ENCODE measurements around the gene CCM2. TPM values are rescaled to one million over a fixed set of nuclear protein-coding genes. Genes with fewer than 3 reads are reported as not detected.

CCM2 gene
- polyA plus RNA-seq, 2 of the 4 experiments (the other 2 are of a cell fraction), result 18.9 to 34.6 TPM

DNA sequence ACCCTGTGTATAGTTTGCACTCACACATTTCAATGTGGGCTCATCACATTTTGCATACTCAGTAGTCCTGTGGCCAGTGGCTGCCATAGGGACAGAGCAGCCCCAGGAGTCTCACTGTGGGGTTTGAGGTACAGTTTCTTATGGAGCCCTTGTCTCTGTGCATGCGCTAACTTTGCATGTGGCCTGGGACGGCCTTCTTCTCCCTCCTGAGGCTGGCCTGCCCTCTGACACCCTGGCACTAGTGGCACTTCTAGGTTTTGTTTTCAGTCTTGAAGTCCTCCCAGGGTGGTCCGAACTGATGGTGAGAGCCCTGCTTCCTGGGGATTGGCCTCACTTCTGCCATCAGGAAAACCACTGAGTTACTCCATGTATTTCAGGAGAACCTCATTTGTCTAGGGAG is 67.6 kb downstream of the CCM2 start:
- no peak for ATAC-seq
- TF ChIP-seq SMC3 (IDR thresholded peaks at IDR 0.05) (no peak), CHD2 (IDR thresholded peaks at IDR 0.05; ENCODE audit: low read length, partially characterized antibody) (no peak)
- TF ChIP-seq, protein P1, sequence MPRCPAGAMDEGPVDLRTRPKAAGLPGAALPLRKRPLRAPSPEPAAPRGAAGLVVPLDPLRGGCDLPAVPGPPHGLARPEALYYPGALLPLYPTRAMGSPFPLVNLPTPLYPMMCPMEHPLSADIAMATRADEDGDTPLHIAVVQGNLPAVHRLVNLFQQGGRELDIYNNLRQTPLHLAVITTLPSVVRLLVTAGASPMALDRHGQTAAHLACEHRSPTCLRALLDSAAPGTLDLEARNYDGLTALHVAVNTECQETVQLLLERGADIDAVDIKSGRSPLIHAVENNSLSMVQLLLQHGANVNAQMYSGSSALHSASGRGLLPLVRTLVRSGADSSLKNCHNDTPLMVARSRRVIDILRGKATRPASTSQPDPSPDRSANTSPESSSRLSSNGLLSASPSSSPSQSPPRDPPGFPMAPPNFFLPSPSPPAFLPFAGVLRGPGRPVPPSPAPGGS (IDR thresholded peaks at IDR 0.05), result no peak
- no peaks in the 10 kb centered on the region for H3K4me1 ChIP-seq
- no peak overlapping the region for H3K4me2 ChIP-seq
- H3K9me3 ChIP-seq, result no peaks in the 10 kb centered on the region
- H3K27ac ChIP-seq, result no peak overlapping the region
- POLR2A ChIA-PET, result no interaction called here
- 97% methylated on average over 3 of the region's 3 CpGs for WGBS (ENCODE audit: missing lambda C conversion rate)
- no peak overlapping the region for H3K4me3 ChIP-seq
- FAIRE-seq, result no peak
- CTCF ChIA-PET, result no interaction called here
- DNase-seq (ENCODE audit: low read depth in 1 of 2, low spot score in 1 of 2), result no peak

DNA sequence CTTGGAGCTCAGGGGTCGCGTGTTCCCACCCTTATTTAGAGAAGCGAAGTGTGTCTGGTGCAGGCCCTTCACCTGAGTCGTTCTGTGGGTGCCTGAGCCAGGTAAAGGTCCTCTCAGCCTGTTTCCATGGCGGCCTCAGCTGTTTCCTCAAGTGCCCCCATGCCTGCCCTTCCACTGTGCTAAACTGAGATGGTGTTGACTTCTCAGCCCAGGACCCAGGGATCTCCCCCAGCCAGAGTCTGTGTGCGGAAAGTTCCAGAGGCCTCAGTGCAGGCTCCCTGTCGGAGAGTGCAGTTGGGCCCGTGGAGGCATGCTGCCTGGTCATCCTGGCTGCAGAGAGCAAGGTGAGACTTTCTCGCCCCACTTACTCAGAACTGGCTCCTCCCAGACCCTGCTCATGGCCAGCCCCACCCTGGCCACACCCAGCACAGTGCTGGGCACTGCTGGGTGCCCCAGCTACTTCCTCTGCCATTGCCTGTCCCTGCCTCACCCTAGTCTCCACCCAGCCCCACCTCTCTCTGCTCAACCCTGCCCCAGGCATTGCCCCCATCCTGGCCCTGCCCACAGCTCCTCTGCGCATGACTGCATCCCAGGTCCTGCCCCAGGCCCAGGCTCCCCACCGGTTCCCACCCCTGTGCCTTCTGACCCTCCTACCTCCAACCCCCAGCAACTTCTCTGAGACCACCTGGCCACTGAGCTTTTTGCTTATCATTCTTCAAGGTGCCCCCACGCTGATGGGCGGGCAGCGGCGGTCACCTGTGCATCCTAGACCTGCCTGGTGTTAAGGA is 68.4 kb downstream of the CCM2 start:
- no peak for TF ChIP-seq ZFP36 (IDR thresholded peaks at IDR 0.05; ENCODE audit: borderline replicate concordance, partially characterized antibody)
- no peak for TF ChIP-seq POLR2A (IDR thresholded peaks at IDR 0.05; ENCODE audit: low read length)
- no peak for TF ChIP-seq HOXA7 (CRISPR knock-in tag; IDR thresholded peaks at IDR 0.05)
- TF ChIP-seq, protein P2, sequence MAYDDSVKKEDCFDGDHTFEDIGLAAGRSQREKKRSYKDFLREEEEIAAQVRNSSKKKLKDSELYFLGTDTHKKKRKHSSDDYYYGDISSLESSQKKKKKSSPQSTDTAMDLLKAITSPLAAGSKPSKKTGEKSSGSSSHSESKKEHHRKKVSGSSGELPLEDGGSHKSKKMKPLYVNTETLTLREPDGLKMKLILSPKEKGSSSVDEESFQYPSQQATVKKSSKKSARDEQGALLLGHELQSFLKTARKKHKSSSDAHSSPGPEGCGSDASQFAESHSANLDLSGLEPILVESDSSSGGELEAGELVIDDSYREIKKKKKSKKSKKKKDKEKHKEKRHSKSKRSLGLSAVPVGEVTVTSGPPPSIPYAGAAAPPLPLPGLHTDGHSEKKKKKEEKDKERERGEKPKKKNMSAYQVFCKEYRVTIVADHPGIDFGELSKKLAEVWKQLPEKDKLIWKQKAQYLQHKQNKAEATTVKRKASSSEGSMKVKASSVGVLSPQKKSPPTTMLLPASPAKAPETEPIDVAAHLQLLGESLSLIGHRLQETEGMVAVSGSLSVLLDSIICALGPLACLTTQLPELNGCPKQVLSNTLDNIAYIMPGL (CRISPR knock-in tag; IDR thresholded peaks at IDR 0.05; ENCODE audit: borderline replicate concordance), result no peak
- TF ChIP-seq JUN (IDR thresholded peaks at IDR 0.05), result no peak
- no peak for TF ChIP-seq KDM5A (IDR thresholded peaks at IDR 0.05)
- no peak for TF ChIP-seq HOXB5 (CRISPR knock-in tag; IDR thresholded peaks at IDR 0.05)
- no peak for TF ChIP-seq GATA3 (IDR thresholded peaks at IDR 0.05; ENCODE audit: borderline replicate concordance)
- TF ChIP-seq ESRRA (IDR thresholded peaks at IDR 0.05; ENCODE audit: borderline replicate concordance, low read length), result no peak
- TF ChIP-seq, protein P3, sequence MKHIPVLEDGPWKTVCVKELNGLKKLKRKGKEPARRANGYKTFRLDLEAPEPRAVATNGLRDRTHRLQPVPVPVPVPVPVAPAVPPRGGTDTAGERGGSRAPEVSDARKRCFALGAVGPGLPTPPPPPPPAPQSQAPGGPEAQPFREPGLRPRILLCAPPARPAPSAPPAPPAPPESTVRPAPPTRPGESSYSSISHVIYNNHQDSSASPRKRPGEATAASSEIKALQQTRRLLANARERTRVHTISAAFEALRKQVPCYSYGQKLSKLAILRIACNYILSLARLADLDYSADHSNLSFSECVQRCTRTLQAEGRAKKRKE (CRISPR knock-in tag; IDR thresholded peaks at IDR 0.05; ENCODE audit: low read depth), result no peak
- TF ChIP-seq RFX5 (IDR thresholded peaks at IDR 0.05), result no peak
- TF ChIP-seq, protein P4, sequence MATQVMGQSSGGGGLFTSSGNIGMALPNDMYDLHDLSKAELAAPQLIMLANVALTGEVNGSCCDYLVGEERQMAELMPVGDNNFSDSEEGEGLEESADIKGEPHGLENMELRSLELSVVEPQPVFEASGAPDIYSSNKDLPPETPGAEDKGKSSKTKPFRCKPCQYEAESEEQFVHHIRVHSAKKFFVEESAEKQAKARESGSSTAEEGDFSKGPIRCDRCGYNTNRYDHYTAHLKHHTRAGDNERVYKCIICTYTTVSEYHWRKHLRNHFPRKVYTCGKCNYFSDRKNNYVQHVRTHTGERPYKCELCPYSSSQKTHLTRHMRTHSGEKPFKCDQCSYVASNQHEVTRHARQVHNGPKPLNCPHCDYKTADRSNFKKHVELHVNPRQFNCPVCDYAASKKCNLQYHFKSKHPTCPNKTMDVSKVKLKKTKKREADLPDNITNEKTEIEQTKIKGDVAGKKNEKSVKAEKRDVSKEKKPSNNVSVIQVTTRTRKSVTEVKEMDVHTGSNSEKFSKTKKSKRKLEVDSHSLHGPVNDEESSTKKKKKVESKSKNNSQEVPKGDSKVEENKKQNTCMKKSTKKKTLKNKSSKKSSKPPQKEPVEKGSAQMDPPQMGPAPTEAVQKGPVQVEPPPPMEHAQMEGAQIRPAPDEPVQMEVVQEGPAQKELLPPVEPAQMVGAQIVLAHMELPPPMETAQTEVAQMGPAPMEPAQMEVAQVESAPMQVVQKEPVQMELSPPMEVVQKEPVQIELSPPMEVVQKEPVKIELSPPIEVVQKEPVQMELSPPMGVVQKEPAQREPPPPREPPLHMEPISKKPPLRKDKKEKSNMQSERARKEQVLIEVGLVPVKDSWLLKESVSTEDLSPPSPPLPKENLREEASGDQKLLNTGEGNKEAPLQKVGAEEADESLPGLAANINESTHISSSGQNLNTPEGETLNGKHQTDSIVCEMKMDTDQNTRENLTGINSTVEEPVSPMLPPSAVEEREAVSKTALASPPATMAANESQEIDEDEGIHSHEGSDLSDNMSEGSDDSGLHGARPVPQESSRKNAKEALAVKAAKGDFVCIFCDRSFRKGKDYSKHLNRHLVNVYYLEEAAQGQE (IDR thresholded peaks at IDR 0.05), result no peak
- TF ChIP-seq NPAS2 (CRISPR knock-in tag; IDR thresholded peaks at IDR 0.05; ENCODE audit: borderline replicate concordance), result no peak
- TF ChIP-seq POLR2AphosphoS2 (conservative IDR thresholded peaks at IDR 0.05; ENCODE audit: low read length), result no peak
- TF ChIP-seq CBX8 (IDR thresholded peaks at IDR 0.05), result no peak
- TF ChIP-seq, protein P5, sequence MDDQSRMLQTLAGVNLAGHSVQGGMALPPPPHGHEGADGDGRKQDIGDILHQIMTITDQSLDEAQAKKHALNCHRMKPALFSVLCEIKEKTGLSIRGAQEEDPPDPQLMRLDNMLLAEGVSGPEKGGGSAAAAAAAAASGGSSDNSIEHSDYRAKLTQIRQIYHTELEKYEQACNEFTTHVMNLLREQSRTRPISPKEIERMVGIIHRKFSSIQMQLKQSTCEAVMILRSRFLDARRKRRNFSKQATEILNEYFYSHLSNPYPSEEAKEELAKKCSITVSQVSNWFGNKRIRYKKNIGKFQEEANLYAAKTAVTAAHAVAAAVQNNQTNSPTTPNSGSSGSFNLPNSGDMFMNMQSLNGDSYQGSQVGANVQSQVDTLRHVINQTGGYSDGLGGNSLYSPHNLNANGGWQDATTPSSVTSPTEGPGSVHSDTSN (IDR thresholded peaks at IDR 0.05), result no peak
- no peak for ATAC-seq
- POLR2A ChIA-PET, result no interaction called here
- Histone ChIP-seq H3K4me1 (peaks cover 2% of the 10 kb centered on the region; the same call in 1 of the 3 replicates), H3K9me3 (no peaks in the 10 kb centered on the region), H3K27ac (no peak overlapping the region), H3K4me3 (no peak overlapping the region), H3K4me2 (no peak overlapping the region)
- 91% methylated on average over 15 of the region's 15 CpGs for WGBS (ENCODE audit: missing lambda C conversion rate)
- DNase-seq (ENCODE audit: low read depth in 1 of 2, low spot score in 1 of 2), result no peak
- FAIRE-seq, result no peak
- CTCF ChIA-PET, result interaction anchor here (1.1 to 1.4 kb wide), 3 partner anchors 19 to 192 kb away, joined by 3 to 4 read pairs (median 4); no protein-coding TSS in a partner anchor

All from A549 (cell line).